ENCODE data around the gene PPARD.

- TF ChIP-seq, protein P1, sequence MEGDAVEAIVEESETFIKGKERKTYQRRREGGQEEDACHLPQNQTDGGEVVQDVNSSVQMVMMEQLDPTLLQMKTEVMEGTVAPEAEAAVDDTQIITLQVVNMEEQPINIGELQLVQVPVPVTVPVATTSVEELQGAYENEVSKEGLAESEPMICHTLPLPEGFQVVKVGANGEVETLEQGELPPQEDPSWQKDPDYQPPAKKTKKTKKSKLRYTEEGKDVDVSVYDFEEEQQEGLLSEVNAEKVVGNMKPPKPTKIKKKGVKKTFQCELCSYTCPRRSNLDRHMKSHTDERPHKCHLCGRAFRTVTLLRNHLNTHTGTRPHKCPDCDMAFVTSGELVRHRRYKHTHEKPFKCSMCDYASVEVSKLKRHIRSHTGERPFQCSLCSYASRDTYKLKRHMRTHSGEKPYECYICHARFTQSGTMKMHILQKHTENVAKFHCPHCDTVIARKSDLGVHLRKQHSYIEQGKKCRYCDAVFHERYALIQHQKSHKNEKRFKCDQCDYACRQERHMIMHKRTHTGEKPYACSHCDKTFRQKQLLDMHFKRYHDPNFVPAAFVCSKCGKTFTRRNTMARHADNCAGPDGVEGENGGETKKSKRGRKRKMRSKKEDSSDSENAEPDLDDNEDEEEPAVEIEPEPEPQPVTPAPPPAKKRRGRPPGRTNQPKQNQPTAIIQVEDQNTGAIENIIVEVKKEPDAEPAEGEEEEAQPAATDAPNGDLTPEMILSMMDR (IDR thresholded peaks at IDR 0.05; ENCODE audit: insufficient read depth, low read depth, low read length): no peak
- TF ChIP-seq EZH2 (IDR thresholded peaks at IDR 0.05; ENCODE audit: insufficient read depth, low read length): no peak
Observed at GRCh38 chr6:35382015-35382414, 39.7 kb downstream of the PPARD start.
